Stimulated activated naive CD4-positive, alpha-beta T cell (primary cell): ENCODE results near the gene PNPLA7.

ENCODE experiments used
- DNase-seq, 6 experiments: peaks; one replicate each; lab custom pipeline; 2025; lab: John Stamatoyannopoulos, UW

Gene PNPLA7

GRCh38 chr9:137450539-137451222, 99.5 kb downstream of the PNPLA7 start:
- peak; percentile 28 to 63 (median 58) for DNase-seq

- DNase-seq: peak in 5 of 6 experiments; percentile 57 to 67 (median 60)
These were observed 100.2 kb downstream of the PNPLA7 start for GRCh38 chr9:137449931-137450538.

GRCh38 chr9:137449081-137449844, 100.9 kb downstream of the PNPLA7 start:
- peak in 5 of 6 experiments; percentile 31 to 57 (median 40) for DNase-seq

- DNase-seq: no peak
These were observed 101.6 kb downstream of the PNPLA7 start for GRCh38 chr9:137448602-137448962.

GRCh38 chr9:137447722-137448601, 102.2 kb downstream of the PNPLA7 start:
- DNase-seq: no peak

- no peak for DNase-seq
These were observed 103.2 kb downstream of the PNPLA7 start for GRCh38 chr9:137446851-137447471.

- no peak for DNase-seq
These were observed 104.2 kb downstream of the PNPLA7 start for GRCh38 chr9:137445930-137446431.

- DNase-seq: peak; percentile 56 to 80 (median 74)
These were observed 104.9 kb downstream of the PNPLA7 start for GRCh38 chr9:137445275-137445807.

GRCh38 chr9:137444106-137444790, 106.0 kb downstream of the PNPLA7 start:
- DNase-seq: no peak

- no peak for DNase-seq
These were observed 108.3 kb downstream of the PNPLA7 start for GRCh38 chr9:137441935-137442321.

- DNase-seq: peak in 1 of 6 experiments; percentile 30
These were observed 108.8 kb downstream of the PNPLA7 start, which contains the start of gene ENTPD8 for GRCh38 chr9:137441289-137441934. ENTPD8 (minus strand) TSS chr9:137441357; CDS start chr9:137438285, 3,072 bp downstream.

GRCh38 chr9:137439158-137439714, 111.0 kb downstream of the PNPLA7 start:
- no peak for DNase-seq

GRCh38 chr9:137438591-137439157, 111.5 kb downstream of the PNPLA7 start:
- no peak for DNase-seq

GRCh38 chr9:137437691-137438590, 112.3 kb downstream of the PNPLA7 start:
- no peak for DNase-seq

GRCh38 chr9:137436761-137437600, 113.2 kb downstream of the PNPLA7 start:
- DNase-seq: no peak

- no peak for DNase-seq
These were observed 114.0 kb downstream of the PNPLA7 start for GRCh38 chr9:137435980-137436760.
